H9 (cell line): Measurements from ENCODE around the gene ATF5. TPM values are rescaled to one million over a fixed set of nuclear protein-coding genes. Genes with fewer than 3 reads are reported as not detected.

Experiments
- DNase-seq: peaks from one replicate; pipeline ENCODE4 v3.0.0-alpha.2; 2017
- H2AFZ ChIP-seq: one replicate; pipeline ENCODE4 v1.6.1; 2013; ENCODE audit warnings: mild to moderate bottlenecking, low read length, control low read depth, moderate library complexity
- H2AK5ac ChIP-seq: 2 replicates; pipeline ENCODE4 v1.6.1; 2013; ENCODE audit warnings: low read length, control low read depth, mixed read lengths; ENCODE audit not compliant: insufficient read length
- H2BK120ac ChIP-seq: one replicate; pipeline ENCODE4 v1.6.1; 2013; ENCODE audit warnings: low read depth, mild to moderate bottlenecking, low read length, control low read depth, inconsistent platforms; ENCODE audit not compliant: poor library complexity, severe bottlenecking
- H2BK12ac ChIP-seq: 2 replicates; pipeline ENCODE4 v1.6.1; 2013; ENCODE audit warnings: low read length, control low read depth, mixed read lengths, low read depth; ENCODE audit not compliant: insufficient read length
- H2BK15ac ChIP-seq: 2 replicates; pipeline ENCODE4 v1.6.1; 2013; ENCODE audit warnings: low read depth, low read length, control low read depth
- H2BK20ac ChIP-seq: one replicate; pipeline ENCODE4 v1.6.1; 2013; ENCODE audit warnings: low read depth, mild to moderate bottlenecking, low read length, control low read depth, inconsistent platforms; ENCODE audit not compliant: poor library complexity, severe bottlenecking
- H2BK5ac ChIP-seq: 2 replicates; pipeline ENCODE4 v1.6.1; 2013; ENCODE audit warnings: low read length, control low read depth, mixed read lengths; ENCODE audit not compliant: insufficient read length
- H3K14ac ChIP-seq: 2 replicates; pipeline ENCODE4 v1.6.1; 2013; ENCODE audit warnings: low read length, control low read depth; ENCODE audit not compliant: insufficient read depth
- H3K18ac ChIP-seq: 2 replicates; pipeline ENCODE4 v1.6.1; 2013; ENCODE audit warnings: low read depth, mild to moderate bottlenecking, mixed read lengths, low read length, control low read depth; ENCODE audit not compliant: insufficient read length
- H3K23ac ChIP-seq: 2 replicates; pipeline ENCODE4 v1.6.1; 2013; ENCODE audit warnings: low read length, control low read depth, mixed read lengths, low read depth; ENCODE audit not compliant: insufficient read length
- H3K23me2 ChIP-seq: 2 replicates; pipeline ENCODE4 v1.6.1; 2013; ENCODE audit warnings: low read depth, mild to moderate bottlenecking, mixed read lengths, low read length, control low read depth; ENCODE audit not compliant: insufficient read length, poor library complexity, severe bottlenecking
- H3K27ac ChIP-seq: 2 replicates; pipeline ENCODE4 v1.5.1; 2013; ENCODE audit warnings: low read length, control low read depth, mixed read lengths, low read depth; ENCODE audit not compliant: insufficient read length
- H3K27me3 ChIP-seq: 2 replicates; pipeline ENCODE4 v1.6.1; 2013; ENCODE audit warnings: low read length, control low read depth, inconsistent platforms; ENCODE audit not compliant: insufficient read depth
- H3K4ac ChIP-seq: 2 replicates; pipeline ENCODE4 v1.6.1; 2013; ENCODE audit warnings: low read depth, mild to moderate bottlenecking, control low read depth, inconsistent platforms, low read length, moderate library complexity
- H3K4me1 ChIP-seq: 2 replicates; pipeline ENCODE4 v1.6.1; 2013; ENCODE audit warnings: low read length, control low read depth, inconsistent platforms; ENCODE audit not compliant: insufficient read depth
- H3K4me2 ChIP-seq: 2 replicates; pipeline ENCODE4 v1.6.1; 2013; ENCODE audit warnings: low read length, control low read depth, mixed read lengths; ENCODE audit not compliant: insufficient read length, insufficient read depth
- H3K56ac ChIP-seq: 2 replicates; pipeline ENCODE4 v1.6.1; 2013; ENCODE audit warnings: low read depth, mild to moderate bottlenecking, mixed read lengths, low read length, control low read depth; ENCODE audit not compliant: insufficient read length
- H3K79me1 ChIP-seq: 2 replicates; pipeline ENCODE4 v1.6.1; 2013; ENCODE audit warnings: low read depth, mild to moderate bottlenecking, moderate library complexity, low read length, control low read depth, inconsistent platforms; ENCODE audit not compliant: insufficient read depth, poor library complexity, severe bottlenecking
- H3K79me2 ChIP-seq: 2 replicates; pipeline ENCODE4 v1.6.1; 2013; ENCODE audit warnings: low read length, control low read depth, inconsistent platforms; ENCODE audit not compliant: insufficient read depth
- H3K9ac ChIP-seq: 2 replicates; pipeline ENCODE4 v1.6.1; 2013; ENCODE audit warnings: low read length, control low read depth, mixed read lengths; ENCODE audit not compliant: insufficient read length; ENCODE audit errors: extremely low read depth
- H3K9me3 ChIP-seq: one replicate; pipeline ENCODE4 v1.6.1; 2013; ENCODE audit warnings: low read depth, low read length, inconsistent platforms; ENCODE audit not compliant: control insufficient read depth
- H3T11ph ChIP-seq: one replicate; pipeline ENCODE4 v1.6.1; 2013; ENCODE audit warnings: mild to moderate bottlenecking, low read length, control low read depth, inconsistent platforms
- H4K20me1 ChIP-seq: one replicate; pipeline ENCODE4 v1.6.1; 2013; ENCODE audit not compliant: control insufficient read depth, insufficient read length, insufficient read depth
- H4K5ac ChIP-seq: 2 replicates; pipeline ENCODE4 v1.6.1; 2013; ENCODE audit warnings: low read depth, mild to moderate bottlenecking, mixed read lengths, low read length, control low read depth; ENCODE audit not compliant: insufficient read length
- H4K8ac ChIP-seq: replicated peaks from 2 replicates; pipeline ENCODE4 v1.6.1; 2013; ENCODE audit warnings: low read length, control low read depth, mixed read lengths, low read depth; ENCODE audit not compliant: insufficient read length
- H4K91ac ChIP-seq: 2 replicates; pipeline ENCODE4 v1.6.1; 2013; ENCODE audit warnings: low read depth, mild to moderate bottlenecking, moderate library complexity, mixed read lengths, low read length, control low read depth; ENCODE audit not compliant: insufficient read length
- H3K27ac Mint-ChIP-seq, 3 experiments: 2 replicates in 2 of 3; 3 replicates in 1 of 3; pipeline ENCODE4 v1.8.0; 2020 to 2021; ENCODE audit warnings: mixed read lengths in 3 of 3, mild to moderate bottlenecking in 1 of 3, moderate library complexity in 1 of 3
- H3K27me3 Mint-ChIP-seq: 2 replicates; pipeline ENCODE4 v1.8.0; 2021; ENCODE audit warnings: low read depth, mild to moderate bottlenecking, moderate library complexity, mixed read lengths
- H3K36me3 Mint-ChIP-seq, 3 experiments: 2 replicates in 2 of 3; 3 replicates in 1 of 3; pipeline ENCODE4 v1.8.0; 2020 to 2021; ENCODE audit warnings: low read depth in 3 of 3, mixed read lengths in 3 of 3; ENCODE audit not compliant: insufficient read depth in 1 of 3
- H3K4me1 Mint-ChIP-seq, 2 experiments: 2 replicates each; pipeline ENCODE4 v1.8.0; 2020; ENCODE audit warnings: mixed read lengths in 2 of 2
- H3K4me3 Mint-ChIP-seq, 2 experiments: 2 replicates in 1 of 2; 3 replicates in 1 of 2; pipeline ENCODE4 v1.8.0; 2020 to 2021; ENCODE audit warnings: mild to moderate bottlenecking in 2 of 2, mixed read lengths in 2 of 2, moderate library complexity in 1 of 2
- H3K9me3 Mint-ChIP-seq, 2 experiments: 2 replicates in 1 of 2; 3 replicates in 1 of 2; pipeline ENCODE4 v1.8.0; 2020; ENCODE audit warnings: mild to moderate bottlenecking in 2 of 2, mixed read lengths in 2 of 2, moderate library complexity in 1 of 2
- CTCF ChIP-seq: fragments of 200-600 bp; sonication (generic); conservative IDR thresholded peaks from 3 replicates; pipeline ENCODE4 v1.8.0; 2021; ENCODE audit warnings: antibody characterized with exemption, mild to moderate bottlenecking
- WGBS: extraction: QIAGEN DNeasy Blood & Tissue Kit; methylation state at CpG from one replicate; pipeline ENCODE4 v1.1.7; 2013; ENCODE audit warnings: missing lambda C conversion rate, low lambda C conversion rate, mixed read lengths; ENCODE audit not compliant: insufficient read length; ENCODE audit errors: extremely low coverage; 5-methylcytosine and 5-hydroxymethylcytosine counted together
- total RNA-seq: library from RNA; stranded (reverse); gene quantifications from 2 replicates; pipeline ENCODE4 v1.2.1, GENCODE V29; 2021

The ATF5 gene
- total RNA-seq, 1 experiment from 2014 or later = 18.5 TPM

- H2AFZ ChIP-seq = no peak overlapping the region
Observed at GRCh38 chr19:49930483-49931011, 1.5 kb downstream of the ATF5 start.

More at GRCh38 chr19:49930483-49931011, 1.5 kb downstream of the ATF5 start:
- no peak overlapping the region for H4K91ac ChIP-seq
- Mint-ChIP-seq H3K4me1 (peaks cover 15 to 29% of the 10 kb centered on the region in 2 experiments), H3K27me3 (peaks cover 3% of the 10 kb centered on the region), H3K4me3 (peak overlapping the region; percentile 95 to 99), H3K27ac (peak overlapping the region; percentile 97 to 100 (median 99)), H3K9me3 (peaks cover 0 to 4% of the 10 kb centered on the region in 2 experiments; a peak in 3 of 5 replicates), H3K36me3 (peaks cover 28 to 50% (median 31%) of the 10 kb centered on the region in 3 experiments)
- peak overlapping the region; percentile 82 for H3K4me2 ChIP-seq
- no peak overlapping the region for H4K5ac ChIP-seq
- H3K79me1 ChIP-seq = no peaks in the 10 kb centered on the region
- H3K56ac ChIP-seq = no peak overlapping the region
- H3K9ac ChIP-seq = no peak overlapping the region
- peak overlapping the region; percentile 65 for H3K18ac ChIP-seq
- no peak for TF ChIP-seq CTCF
- no peak overlapping the region for H2BK15ac ChIP-seq
- no peak overlapping the region for H3K27ac ChIP-seq
- no CpG with 5 or more reads among the region's 15 CpGs for WGBS
- no peaks in the 10 kb centered on the region for H3K27me3 ChIP-seq
- peaks cover 10% of the 10 kb centered on the region for H3K23me2 ChIP-seq
- H2BK20ac ChIP-seq = no peak overlapping the region
- 0 out of 2 replicates have a peak overlapping the region, but pooled peaks have one; percentile 64 for H3K14ac ChIP-seq
- H3K4me1 ChIP-seq = no peaks in the 10 kb centered on the region; the same call in 1 of the 2 replicates
- no peak overlapping the region for H2BK12ac ChIP-seq
- no peak overlapping the region for H2AK5ac ChIP-seq
- H4K8ac ChIP-seq = no peak overlapping the region
- peak; percentile 76 for DNase-seq
- H3K9me3 ChIP-seq = no peaks in the 10 kb centered on the region
- H3K23ac ChIP-seq = no peak overlapping the region
- no peak overlapping the region for H2BK120ac ChIP-seq
- H3K4ac ChIP-seq = no peak overlapping the region
- H3K79me2 ChIP-seq = peaks cover 19% of the 10 kb centered on the region; the same call in 1 of the 2 replicates
- no peak overlapping the region for H2BK5ac ChIP-seq
- H3T11ph ChIP-seq = no peak overlapping the region
- peaks cover 2% of the 10 kb centered on the region for H4K20me1 ChIP-seq
